ENCODE results near the gene ZNF33A.
A peak's percentile ranks its signal among the peaks of the same experiment; 100 is the strongest.
"Not testable (repeated sequence)": the region's sequence is repeated elsewhere in the genome, so short reads cannot be mapped to it uniquely, and the experiment has no call there.

Gene ZNF33A

GRCh38 chr10:38047666-38048065, 37.2 kb downstream of the ZNF33A start:
- no peak for DNase-seq

DNA sequence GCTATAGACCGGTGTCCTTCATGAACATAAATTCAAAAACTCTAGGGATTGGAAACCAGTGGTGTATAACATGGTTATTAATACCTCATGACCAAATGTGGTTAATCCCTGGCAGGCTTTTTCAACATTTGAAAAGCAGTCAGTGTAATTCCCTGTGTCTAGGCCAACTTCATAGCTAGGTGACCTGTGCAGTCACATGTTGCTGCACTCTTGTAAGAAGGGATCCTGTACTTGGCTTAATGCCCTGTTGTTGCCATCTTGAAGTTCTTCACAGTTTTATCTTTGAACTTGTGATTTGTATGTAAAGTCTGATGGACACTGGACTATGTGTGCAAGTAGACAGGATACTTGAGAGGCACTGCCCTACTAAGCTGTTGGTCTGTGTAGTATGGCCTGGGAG, 39.7 kb downstream of the ZNF33A start:
- DNase-seq = no peak

DNA sequence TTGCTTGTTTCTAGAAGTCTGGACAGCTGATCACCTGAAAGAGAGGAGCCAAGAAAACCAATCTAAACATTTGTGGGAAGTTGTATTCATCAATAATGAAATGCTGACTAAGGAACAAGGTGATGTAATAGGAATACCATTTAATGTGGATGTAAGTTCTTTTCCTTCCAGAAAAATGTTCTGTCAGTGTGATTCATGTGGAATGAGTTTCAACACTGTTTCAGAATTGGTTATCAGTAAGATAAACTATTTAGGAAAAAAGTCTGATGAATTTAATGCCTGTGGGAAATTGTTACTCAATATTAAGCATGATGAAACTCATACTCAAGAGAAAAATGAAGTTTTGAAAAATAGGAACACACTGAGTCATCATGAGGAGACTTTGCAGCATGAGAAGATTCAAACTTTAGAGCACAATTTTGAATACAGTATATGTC, 43.9 kb downstream of the ZNF33A start:
- no peak for DNase-seq

DNA sequence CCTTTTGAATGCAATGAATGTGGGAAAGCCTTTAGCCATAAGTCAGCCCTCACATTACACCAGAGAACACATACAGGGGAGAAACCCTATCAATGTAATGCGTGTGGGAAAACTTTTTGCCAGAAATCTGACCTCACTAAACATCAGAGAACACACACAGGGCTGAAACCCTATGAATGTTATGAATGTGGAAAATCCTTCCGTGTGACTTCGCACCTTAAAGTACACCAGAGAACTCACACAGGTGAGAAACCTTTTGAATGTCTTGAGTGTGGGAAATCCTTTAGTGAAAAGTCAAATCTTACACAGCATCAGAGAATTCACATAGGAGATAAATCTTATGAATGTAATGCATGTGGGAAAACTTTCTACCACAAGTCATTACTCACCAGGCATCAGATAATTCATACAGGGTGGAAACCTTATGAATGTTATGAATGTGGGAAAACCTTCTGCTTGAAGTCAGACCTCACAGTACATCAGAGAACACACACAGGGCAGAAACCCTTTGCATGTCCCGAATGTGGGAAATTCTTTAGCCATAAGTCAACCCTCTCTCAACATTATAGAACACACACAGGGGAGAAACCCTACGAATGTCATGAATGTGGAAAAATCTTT, 44.9 kb downstream of the ZNF33A start:
- DNase-seq = not testable (repeated sequence)

- peak; percentile 68 for DNase-seq
Measured at GRCh38 chr10:38069663-38070062, 59.2 kb downstream of the ZNF33A start.

DNA sequence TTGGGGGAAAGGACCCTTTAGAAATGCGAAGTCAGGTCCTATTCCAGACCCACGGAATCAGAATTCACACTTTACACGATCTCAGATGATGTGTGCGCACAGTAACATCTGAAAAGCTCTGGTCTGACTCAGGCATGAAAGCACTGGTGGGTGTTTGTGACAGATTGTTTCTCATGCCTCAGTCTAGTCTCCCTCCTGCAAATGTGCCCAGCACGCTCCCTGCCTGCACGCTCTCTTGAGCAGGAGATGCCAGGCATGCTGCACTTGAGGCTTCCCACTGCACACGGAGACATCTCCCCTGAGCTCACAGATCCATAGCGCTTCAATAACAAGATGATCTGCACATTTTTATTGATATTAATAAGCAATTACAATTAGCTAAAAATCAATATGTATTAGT, 60.0 kb downstream of the ZNF33A start:
- DNase-seq = no peak

- DNase-seq = peak; percentile 57
Measured at GRCh38 chr10:38072552-38072951, 62.1 kb downstream of the ZNF33A start.

DNA sequence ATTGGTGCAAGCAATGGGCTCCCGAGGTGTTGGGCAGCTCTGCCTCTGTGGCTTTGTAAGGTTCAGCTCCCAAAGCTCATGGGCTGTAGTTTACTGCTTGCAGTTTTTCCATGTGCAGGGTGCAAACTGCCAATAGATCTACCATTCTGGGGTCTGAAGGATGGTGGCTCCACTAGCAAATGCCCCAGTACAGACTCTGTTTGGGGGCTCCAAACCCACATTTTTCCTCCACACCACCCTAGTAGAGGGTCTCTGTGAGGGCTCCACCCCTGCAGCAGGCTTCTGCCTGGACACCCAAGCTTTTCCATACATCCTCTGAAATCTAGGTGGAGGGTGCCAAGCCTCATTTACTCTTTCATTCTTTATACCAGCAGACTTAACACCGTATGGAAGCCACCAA, 66.2 kb downstream of the ZNF33A start:
- no peak for DNase-seq

DNA sequence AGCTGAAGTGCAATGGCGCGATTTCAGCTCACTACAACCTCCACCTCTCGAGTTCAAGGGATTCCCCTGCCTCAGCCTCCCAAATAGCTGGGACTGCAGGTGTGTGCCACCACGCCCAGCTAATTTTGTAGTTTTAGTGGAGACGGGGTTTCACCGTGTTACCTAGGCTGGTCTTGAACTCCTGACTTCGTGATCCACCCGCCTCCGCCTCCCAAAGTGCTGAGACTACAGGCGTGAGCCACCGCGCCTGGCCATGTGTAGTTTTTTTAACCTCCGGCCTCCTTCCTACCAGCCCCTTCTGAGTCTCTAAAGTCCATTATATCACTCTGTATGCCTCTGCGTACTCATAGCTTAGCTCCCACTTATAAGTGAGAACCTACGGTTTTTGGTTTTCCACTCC, 82.8 kb downstream of the ZNF33A start:
- not testable (repeated sequence) for DNase-seq

DNA sequence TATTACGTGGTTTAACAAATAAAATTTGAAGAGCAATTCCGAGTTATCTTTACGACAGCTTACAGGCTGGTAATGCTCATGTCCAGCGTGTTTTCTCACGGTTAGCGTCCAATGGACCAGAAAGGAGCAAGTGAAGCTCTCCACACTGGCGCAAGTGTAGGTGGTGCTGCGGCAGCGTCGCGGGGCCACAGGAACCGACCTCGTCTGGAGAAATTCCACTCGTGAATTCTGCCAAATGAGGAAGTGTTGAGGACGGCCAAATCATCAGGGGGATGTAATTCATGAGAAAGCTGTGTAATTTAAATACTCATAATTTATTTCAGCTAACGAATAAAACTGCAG, 83.3 kb downstream of the ZNF33A start:
- DNase-seq = no peak

GRCh38 chr10:38094158-38094926, 83.9 kb downstream of the ZNF33A start, which contains the start of gene ZNF37A:
Gene ZNF37A, plus strand, starts transcription at chr10:38094337. Its CDS starts 2,281 bp downstream, at chr10:38096618.
- DNase-seq = peak; percentile 98

DNA sequence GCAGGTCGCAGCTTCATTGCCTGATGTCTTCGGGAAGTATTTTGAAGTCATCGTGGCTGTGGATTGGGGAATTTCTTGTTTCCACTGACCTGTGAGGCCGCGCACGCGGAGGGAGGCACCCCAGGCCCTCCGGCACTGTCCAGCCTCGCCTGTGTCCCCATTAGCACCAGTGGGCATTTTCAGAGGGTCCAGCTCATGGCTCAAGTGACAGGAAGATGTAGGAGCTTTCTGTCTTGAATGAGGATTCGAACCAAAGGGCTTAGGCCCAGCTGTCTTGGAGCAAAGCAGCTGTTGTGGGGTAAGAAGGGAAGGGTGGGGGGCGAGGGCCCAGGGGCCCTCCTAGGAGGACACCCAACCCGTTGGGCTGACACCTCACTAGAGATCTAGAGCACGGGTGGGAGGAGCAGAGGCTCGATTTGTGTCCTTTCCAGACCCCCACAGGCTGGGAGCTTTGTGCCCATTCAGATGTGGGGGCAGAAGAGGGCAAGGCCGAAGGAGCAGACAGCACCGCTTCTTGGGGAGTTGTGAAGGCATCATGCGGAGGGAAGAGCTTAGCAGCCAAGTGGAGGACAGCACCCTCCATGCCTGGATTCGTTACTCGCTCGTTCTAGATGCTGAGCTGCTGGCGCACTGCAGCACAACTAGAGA, 84.6 kb downstream of the ZNF33A start:
- DNase-seq = no peak

- peak; percentile 31 for DNase-seq
Measured at GRCh38 chr10:38102880-38103279, 92.4 kb downstream of the ZNF33A start.

DNA sequence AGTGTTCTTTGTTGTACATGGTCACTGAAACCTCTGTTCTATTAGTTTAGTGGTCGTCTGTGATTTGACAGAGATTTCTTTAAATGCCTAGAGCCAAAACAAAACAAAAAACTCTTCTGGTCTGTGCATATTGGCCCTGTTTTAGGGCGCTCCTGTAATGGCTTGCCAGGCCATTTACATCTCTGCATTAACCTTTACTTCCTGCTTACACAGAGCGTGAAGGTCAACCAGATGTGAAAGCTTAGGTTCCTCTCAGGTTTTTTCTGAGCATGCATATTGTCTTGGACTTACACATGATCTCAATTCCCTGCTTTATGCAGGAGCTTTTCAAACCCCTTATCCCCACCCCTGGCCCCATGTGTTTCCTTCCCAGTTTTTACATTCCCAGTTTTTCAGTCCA, 93.3 kb downstream of the ZNF33A start:
- no peak for DNase-seq

DNA sequence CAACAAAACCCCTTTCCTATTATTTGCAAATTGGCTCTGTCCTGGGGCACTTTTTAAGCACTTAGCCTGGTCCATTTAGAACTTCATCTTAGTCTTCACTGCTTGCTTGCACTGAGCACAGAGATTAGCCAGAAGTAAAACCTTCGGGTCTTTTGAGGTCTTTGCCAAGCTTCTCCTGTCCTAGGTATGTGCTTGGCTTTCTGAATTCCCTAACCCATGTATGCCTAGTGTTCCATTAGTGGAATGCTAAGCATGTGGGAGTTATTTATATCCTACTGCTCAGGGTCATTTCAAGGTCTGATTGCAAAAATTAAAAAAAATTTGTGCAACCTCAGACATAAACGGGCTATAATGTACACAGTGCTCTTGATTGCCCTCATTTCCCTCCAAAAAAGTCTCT, 101.7 kb downstream of the ZNF33A start:
- no peak for DNase-seq
